ENCODE results near the gene SLC43A2.

DNA sequence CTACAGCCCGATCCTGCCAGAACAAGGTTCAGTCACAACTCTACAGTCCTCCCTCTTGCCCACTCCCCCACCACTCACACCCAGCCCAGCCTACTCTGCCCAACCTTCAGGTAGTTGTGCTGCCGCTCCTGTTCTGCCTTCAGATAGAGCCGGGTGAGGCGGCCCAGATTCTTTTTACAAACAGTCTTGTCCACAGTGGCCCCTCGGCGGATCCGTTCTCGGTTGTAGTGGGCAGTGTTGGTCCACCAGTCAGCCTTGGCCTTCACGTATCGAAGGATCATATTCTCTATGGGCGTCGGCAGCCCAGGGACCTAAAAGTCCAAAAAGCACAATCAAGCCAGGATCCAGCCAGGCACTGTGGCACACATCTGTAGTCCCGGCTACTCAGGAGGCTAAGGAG, 47.8 kb upstream of the SLC43A2 start:
- TF ChIP-seq POLR2A (IDR thresholded peaks at IDR 0.05), result no peak
- TF ChIP-seq, protein P1, sequence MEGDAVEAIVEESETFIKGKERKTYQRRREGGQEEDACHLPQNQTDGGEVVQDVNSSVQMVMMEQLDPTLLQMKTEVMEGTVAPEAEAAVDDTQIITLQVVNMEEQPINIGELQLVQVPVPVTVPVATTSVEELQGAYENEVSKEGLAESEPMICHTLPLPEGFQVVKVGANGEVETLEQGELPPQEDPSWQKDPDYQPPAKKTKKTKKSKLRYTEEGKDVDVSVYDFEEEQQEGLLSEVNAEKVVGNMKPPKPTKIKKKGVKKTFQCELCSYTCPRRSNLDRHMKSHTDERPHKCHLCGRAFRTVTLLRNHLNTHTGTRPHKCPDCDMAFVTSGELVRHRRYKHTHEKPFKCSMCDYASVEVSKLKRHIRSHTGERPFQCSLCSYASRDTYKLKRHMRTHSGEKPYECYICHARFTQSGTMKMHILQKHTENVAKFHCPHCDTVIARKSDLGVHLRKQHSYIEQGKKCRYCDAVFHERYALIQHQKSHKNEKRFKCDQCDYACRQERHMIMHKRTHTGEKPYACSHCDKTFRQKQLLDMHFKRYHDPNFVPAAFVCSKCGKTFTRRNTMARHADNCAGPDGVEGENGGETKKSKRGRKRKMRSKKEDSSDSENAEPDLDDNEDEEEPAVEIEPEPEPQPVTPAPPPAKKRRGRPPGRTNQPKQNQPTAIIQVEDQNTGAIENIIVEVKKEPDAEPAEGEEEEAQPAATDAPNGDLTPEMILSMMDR (IDR thresholded peaks at IDR 0.05), result no peak
- no peak for TF ChIP-seq POLR2AphosphoS5 (IDR thresholded peaks at IDR 0.05)
- TF ChIP-seq EP300 (IDR thresholded peaks at IDR 0.05), result no peak

Measured in stomach (tissue), 4 donors.